Muscle of leg (tissue), 11 donors: ENCODE data around the gene NSF. TPM values are rescaled to one million over a fixed set of nuclear protein-coding genes. Genes with fewer than 3 reads are reported as not detected.
"Not testable (repeated sequence)": the region's sequence is repeated elsewhere in the genome, so short reads cannot be mapped to it uniquely, and the experiment has no call there.

Experiments
- DNase-seq: peaks from one replicate; pipeline ENCODE4 v3.0.0; 2013
- H3K27ac ChIP-seq: one replicate; pipeline ENCODE4 v1.5.1; 2013; ENCODE audit warnings: mild to moderate bottlenecking, low read length, control low read depth
- H3K27me3 ChIP-seq: one replicate; pipeline ENCODE4 v1.6.1; 2013; ENCODE audit warnings: low read length; ENCODE audit not compliant: control insufficient read depth, insufficient read depth
- H3K36me3 ChIP-seq: one replicate; pipeline ENCODE4 v1.6.1; 2013; ENCODE audit warnings: low read length; ENCODE audit not compliant: control insufficient read depth, insufficient read depth
- H3K4me1 ChIP-seq: one replicate; pipeline ENCODE4 v1.6.1; 2013; ENCODE audit warnings: low read length; ENCODE audit not compliant: control insufficient read depth, insufficient read depth
- H3K4me3 ChIP-seq: one replicate; pipeline ENCODE4 v1.5.1; 2013; ENCODE audit warnings: low read length, control low read depth
- H3K9me3 ChIP-seq: replicated peaks from 2 replicates; pipeline ENCODE4 v1.6.1; 2013; ENCODE audit warnings: low read depth, low read length; ENCODE audit not compliant: control insufficient read depth
- WGBS: methylation state at CpG from one replicate; pipeline ENCODE4 v1.1.5; 2013; ENCODE audit warnings: missing lambda C conversion rate; ENCODE audit not compliant: insufficient coverage; 5-methylcytosine and 5-hydroxymethylcytosine counted together
- polyA plus RNA-seq, 8 donors: library from polyadenylated mRNA; unstranded; fragments of 120-200 nt; gene quantifications; one replicate each; pipeline versions ENCODE4 v1.2.1 to v1.2.3, GENCODE V29; 2013; ENCODE audit warnings: inconsistent platforms in 1 of 8, low replicate concordance in 1 of 8; ENCODE audit not compliant: insufficient read length in 8 of 8, insufficient read depth in 1 of 8
- total RNA-seq: library from RNA; stranded (reverse); fragments of 120-200 nt; gene quantifications from one replicate; pipeline ENCODE4 v1.2.4, GENCODE V29; 2013

The NSF gene
- total and polyA plus RNA-seq, 9 donors, result 13.6 to 27.2 (median 19.1) TPM

GRCh38 chr17:46764000-46764708, 173.7 kb downstream of the NSF start:
- 64% methylated on average over 4 of the region's 12 CpGs for WGBS
- no peak overlapping the region for H3K4me3 ChIP-seq

GRCh38 chr17:46764709-46765401, 174.4 kb downstream of the NSF start:
- Histone ChIP-seq H3K4me1 (peaks cover 19% of the 10 kb centered on the region), H3K4me3 (no peak overlapping the region), H3K27ac (no peak overlapping the region), H3K27me3 (peaks cover 8% of the 10 kb centered on the region), H3K9me3 (no peaks in the 10 kb centered on the region), H3K36me3 (peaks cover 11% of the 10 kb centered on the region)
- 65% methylated on average over 6 of the region's 13 CpGs for WGBS
- no peak for DNase-seq

More at GRCh38 chr17:46764000-46764708, 173.7 kb downstream of the NSF start:
- Histone ChIP-seq H3K27me3 (peaks cover 3% of the 10 kb centered on the region), H3K27ac (no peak overlapping the region), H3K9me3 (no peaks in the 10 kb centered on the region), H3K36me3 (peaks cover 11% of the 10 kb centered on the region), H3K4me1 (peaks cover 12% of the 10 kb centered on the region)
- no peak for DNase-seq

GRCh38 chr17:46765453-46765852, 175.0 kb downstream of the NSF start:
- DNase-seq, result no peak
- Histone ChIP-seq H3K36me3 (peaks cover 11% of the 10 kb centered on the region), H3K4me1 (peaks cover 25% of the 10 kb centered on the region), H3K27me3 (peaks cover 14% of the 10 kb centered on the region), H3K27ac (no peak overlapping the region), H3K4me3 (no peak overlapping the region), H3K9me3 (no peaks in the 10 kb centered on the region)
- 79% methylated on average over 12 of the region's 12 CpGs for WGBS

- DNase-seq, result no peak
- WGBS, result 78% methylated on average over 14 of the region's 21 CpGs
- H3K4me3 ChIP-seq, result no peak overlapping the region
- H3K27ac ChIP-seq, result no peak overlapping the region
- peaks cover 10% of the 10 kb centered on the region for H3K36me3 ChIP-seq
- no peaks in the 10 kb centered on the region for H3K9me3 ChIP-seq
- H3K27me3 ChIP-seq, result peaks cover 16% of the 10 kb centered on the region
- peaks cover 31% of the 10 kb centered on the region for H3K4me1 ChIP-seq
These were observed 176.3 kb downstream of the NSF start for GRCh38 chr17:46766493-46767491.

- peaks cover 36% of the 10 kb centered on the region for H3K4me1 ChIP-seq
- H3K4me3 ChIP-seq, result no peak overlapping the region
- no peak for DNase-seq
- 94% methylated on average over 8 of the region's 15 CpGs for WGBS
- no peak overlapping the region for H3K27ac ChIP-seq
- H3K27me3 ChIP-seq, result peaks cover 19% of the 10 kb centered on the region
- peaks cover 4% of the 10 kb centered on the region for H3K36me3 ChIP-seq
- H3K9me3 ChIP-seq, result no peaks in the 10 kb centered on the region
These were observed 178.0 kb downstream of the NSF start for GRCh38 chr17:46768540-46768870.

- peaks cover 36% of the 10 kb centered on the region for H3K4me1 ChIP-seq
- H3K36me3 ChIP-seq, H3K9me3 ChIP-seq, H3K27ac ChIP-seq, DNase-seq, H3K4me3 ChIP-seq: not testable (repeated sequence)
- peaks cover 19% of the 10 kb centered on the region for H3K27me3 ChIP-seq
- 92% methylated on average over 5 of the region's 14 CpGs for WGBS
These were observed 178.4 kb downstream of the NSF start for GRCh38 chr17:46768896-46769295.

- Histone ChIP-seq H3K4me3 (peak overlapping the region; percentile 42), H3K36me3 (no peaks in the 10 kb centered on the region), H3K27me3 (peaks cover 19% of the 10 kb centered on the region), H3K27ac (no peak overlapping the region), H3K4me1 (peaks cover 30% of the 10 kb centered on the region), H3K9me3 (no peaks in the 10 kb centered on the region)
- 5% methylated on average over 54 of the region's 56 CpGs for whole genome bisulfite sequencing
- peak; percentile 59 for DNase-seq
These were observed 179.3 kb downstream of the NSF start for GRCh38 chr17:46769531-46770438.

GRCh38 chr17:46770439-46770817, 180.0 kb downstream of the NSF start:
- WGBS, result 30% methylated on average over 9 of the region's 14 CpGs

GRCh38 chr17:46770818-46771560, 180.5 kb downstream of the NSF start:
- H3K27me3 ChIP-seq, result peaks cover 19% of the 10 kb centered on the region
- 2% methylated on average over 69 of the region's 73 CpGs for WGBS

More at GRCh38 chr17:46770439-46770817, 180.0 kb downstream of the NSF start:
- Histone ChIP-seq H3K4me1 (peaks cover 25% of the 10 kb centered on the region), H3K27ac (no peak overlapping the region), H3K36me3 (no peaks in the 10 kb centered on the region), H3K4me3 (peak overlapping the region; percentile 42), H3K27me3 (peaks cover 19% of the 10 kb centered on the region), H3K9me3 (no peaks in the 10 kb centered on the region)
- no peak for DNase-seq

More at GRCh38 chr17:46770818-46771560, 180.5 kb downstream of the NSF start:
- peak overlapping the region; percentile 42 for H3K4me3 ChIP-seq
- no peaks in the 10 kb centered on the region for H3K36me3 ChIP-seq
- peaks cover 24% of the 10 kb centered on the region for H3K4me1 ChIP-seq
- no peak overlapping the region for H3K27ac ChIP-seq
- DNase-seq, result peak; percentile 69
- no peaks in the 10 kb centered on the region for H3K9me3 ChIP-seq
